Loucy (cell line): Measurements from ENCODE around the gene ATP2A2.
A peak's percentile ranks its signal among the peaks of the same experiment; 100 is the strongest.

Experiments used
- H2AFZ ChIP-seq: fragments of 200-600 bp; sonication (generic); 2 replicates; pipeline ENCODE4 v1.6.0; 2016; ENCODE audit warnings: antibody characterized with exemption, mild to moderate bottlenecking, low read length, moderate library complexity
- H3F3A ChIP-seq: fragments of 200-600 bp; 2 replicates; pipeline ENCODE4 v1.6.0; 2016; ENCODE audit warnings: antibody characterized with exemption, low read depth, mild to moderate bottlenecking
- H3K27me3 ChIP-seq: fragments of 200-600 bp; sonication (generic); 2 replicates; pipeline ENCODE4 v1.6.1; 2014; ENCODE audit warnings: low read length, mild to moderate bottlenecking; ENCODE audit not compliant: insufficient read depth, poor library complexity, severe bottlenecking
- H3K36me3 ChIP-seq: fragments of 200-600 bp; sonication (generic); 2 replicates; pipeline ENCODE4 v1.6.1; 2016; ENCODE audit warnings: low read length; ENCODE audit not compliant: insufficient read depth
- H3K4me1 ChIP-seq: fragments of 200-600 bp; sonication (generic); 2 replicates; pipeline ENCODE4 v1.5.1; 2014; ENCODE audit warnings: low read length, mild to moderate bottlenecking; ENCODE audit not compliant: insufficient read depth, poor library complexity, severe bottlenecking
- H3K4me2 ChIP-seq: fragments of 200-600 bp; sonication (generic); 2 replicates; pipeline ENCODE4 v1.6.0; 2014; ENCODE audit warnings: antibody characterized with exemption, low read length, low read depth, mild to moderate bottlenecking; ENCODE audit not compliant: poor library complexity, severe bottlenecking
- H3K4me3 ChIP-seq: fragments of 200-600 bp; sonication (generic); 2 replicates; pipeline ENCODE4 v1.5.1; 2014; ENCODE audit warnings: low read length, mild to moderate bottlenecking, mixed read lengths; ENCODE audit not compliant: poor library complexity, severe bottlenecking
- H3K79me2 ChIP-seq: fragments of 200-600 bp; sonication (generic); 2 replicates; pipeline ENCODE4 v1.6.1; 2014; ENCODE audit warnings: low read length; ENCODE audit not compliant: insufficient read depth
- H3K9ac ChIP-seq: fragments of 200-600 bp; sonication (generic); 2 replicates; pipeline ENCODE4 v1.6.0; 2014; ENCODE audit warnings: mild to moderate bottlenecking, low read depth, low read length, moderate library complexity; ENCODE audit not compliant: poor library complexity, severe bottlenecking
- H3K9me2 ChIP-seq: fragments of 200-600 bp; sonication (generic); replicated peaks from 2 replicates; pipeline ENCODE4 v1.6.1; 2016; ENCODE audit warnings: low read depth, low read length, mixed read lengths
- H3K9me3 ChIP-seq: fragments of 200-600 bp; sonication (generic); 2 replicates; pipeline ENCODE4 v1.6.1; 2014; ENCODE audit warnings: mild to moderate bottlenecking, antibody characterized with exemption, low read length, low read depth; ENCODE audit not compliant: insufficient read depth
- H4K20me1 ChIP-seq: fragments of 200-600 bp; sonication (generic); 2 replicates; pipeline ENCODE4 v1.6.0; 2014; ENCODE audit warnings: antibody characterized with exemption, low read length, mild to moderate bottlenecking; ENCODE audit not compliant: insufficient read depth, poor library complexity, severe bottlenecking
- CTCF ChIP-seq: fragments of 200-600 bp; sonication (generic); conservative IDR thresholded peaks from 2 replicates; pipeline ENCODE4 v1.5.1; 2014; ENCODE audit warnings: mild to moderate bottlenecking, antibody characterized with exemption, low read length
- EZH2phosphoT487 ChIP-seq: fragments of 200-600 bp; IDR thresholded peaks from 2 replicates; pipeline ENCODE4 v1.6.1; 2018; ENCODE audit warnings: antibody characterized with exemption, mild to moderate bottlenecking, moderate library complexity, borderline replicate concordance

The ATP2A2 gene

DNA sequence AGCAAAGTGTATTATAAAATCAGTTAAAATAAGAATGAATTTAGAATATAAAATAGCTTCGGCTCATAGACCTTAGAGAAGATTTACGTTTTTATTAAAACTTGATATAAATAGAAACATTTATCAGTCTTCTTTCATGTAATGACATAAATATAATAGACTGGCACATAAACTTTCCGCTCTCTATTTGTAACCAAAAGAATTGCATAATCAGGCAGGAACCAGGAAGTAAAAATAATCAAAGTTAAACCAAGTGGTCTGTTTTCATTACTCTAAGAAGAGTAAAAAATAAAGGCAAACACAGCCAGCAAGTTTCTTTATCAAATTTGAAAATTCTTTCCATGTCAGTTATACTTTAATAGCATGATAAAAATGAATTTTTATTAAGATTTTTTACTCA, 46.3 kb upstream of the ATP2A2 start:
- peak overlapping the region; percentile 11; the same call in 1 of the 2 replicates for H2AFZ ChIP-seq
- H3K4me2 ChIP-seq = no peak overlapping the region
- H3F3A ChIP-seq = no peaks in the 10 kb centered on the region
- H3K9ac ChIP-seq = no peak overlapping the region
- TF ChIP-seq CTCF (no peak), EZH2phosphoT487 (no peak)
- H4K20me1 ChIP-seq = no peaks in the 10 kb centered on the region
- no peaks in the 10 kb centered on the region for H3K4me1 ChIP-seq
- no peaks in the 10 kb centered on the region for H3K9me3 ChIP-seq
- H3K9me2 ChIP-seq = no peaks in the 10 kb centered on the region
- no peaks in the 10 kb centered on the region for H3K36me3 ChIP-seq
- H3K79me2 ChIP-seq = no peaks in the 10 kb centered on the region
- no peak overlapping the region for H3K4me3 ChIP-seq
- no peaks in the 10 kb centered on the region for H3K27me3 ChIP-seq

- Histone ChIP-seq H4K20me1 (no peaks in the 10 kb centered on the region), H3K9me3 (no peaks in the 10 kb centered on the region), H3K9ac (no peak overlapping the region), H3K4me1 (no peaks in the 10 kb centered on the region), H3K9me2 (no peaks in the 10 kb centered on the region), H3K36me3 (no peaks in the 10 kb centered on the region), H3K4me3 (no peak overlapping the region), H3K27me3 (no peaks in the 10 kb centered on the region), H3F3A (no peaks in the 10 kb centered on the region), H3K4me2 (no peak overlapping the region), H3K79me2 (no peaks in the 10 kb centered on the region), H2AFZ (no peak overlapping the region)
- no peak for TF ChIP-seq CTCF
- no peak for TF ChIP-seq EZH2phosphoT487
Measured at GRCh38 chr12:110235383-110235782, 45.7 kb upstream of the ATP2A2 start.

- Histone ChIP-seq H3K36me3 (no peaks in the 10 kb centered on the region), H3K9me2 (no peaks in the 10 kb centered on the region), H3K4me2 (no peak overlapping the region), H3F3A (no peaks in the 10 kb centered on the region), H4K20me1 (no peaks in the 10 kb centered on the region), H3K4me1 (no peaks in the 10 kb centered on the region), H3K9me3 (no peaks in the 10 kb centered on the region), H3K79me2 (no peaks in the 10 kb centered on the region), H2AFZ (no peak overlapping the region), H3K27me3 (no peaks in the 10 kb centered on the region), H3K4me3 (no peak overlapping the region), H3K9ac (no peak overlapping the region)
- TF ChIP-seq EZH2phosphoT487 (no peak), CTCF (no peak)
Measured at GRCh38 chr12:110243227-110243626, 37.8 kb upstream of the ATP2A2 start.
